Measurements from ENCODE around the gene CEP63.

GRCh38 chr3:134614955-134615354 lies 129.1 kb downstream of the CEP63 start:
- TF ChIP-seq, protein P1, sequence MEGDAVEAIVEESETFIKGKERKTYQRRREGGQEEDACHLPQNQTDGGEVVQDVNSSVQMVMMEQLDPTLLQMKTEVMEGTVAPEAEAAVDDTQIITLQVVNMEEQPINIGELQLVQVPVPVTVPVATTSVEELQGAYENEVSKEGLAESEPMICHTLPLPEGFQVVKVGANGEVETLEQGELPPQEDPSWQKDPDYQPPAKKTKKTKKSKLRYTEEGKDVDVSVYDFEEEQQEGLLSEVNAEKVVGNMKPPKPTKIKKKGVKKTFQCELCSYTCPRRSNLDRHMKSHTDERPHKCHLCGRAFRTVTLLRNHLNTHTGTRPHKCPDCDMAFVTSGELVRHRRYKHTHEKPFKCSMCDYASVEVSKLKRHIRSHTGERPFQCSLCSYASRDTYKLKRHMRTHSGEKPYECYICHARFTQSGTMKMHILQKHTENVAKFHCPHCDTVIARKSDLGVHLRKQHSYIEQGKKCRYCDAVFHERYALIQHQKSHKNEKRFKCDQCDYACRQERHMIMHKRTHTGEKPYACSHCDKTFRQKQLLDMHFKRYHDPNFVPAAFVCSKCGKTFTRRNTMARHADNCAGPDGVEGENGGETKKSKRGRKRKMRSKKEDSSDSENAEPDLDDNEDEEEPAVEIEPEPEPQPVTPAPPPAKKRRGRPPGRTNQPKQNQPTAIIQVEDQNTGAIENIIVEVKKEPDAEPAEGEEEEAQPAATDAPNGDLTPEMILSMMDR (conservative IDR thresholded peaks at IDR 0.05) = no peak
- TF ChIP-seq ZFX (IDR thresholded peaks at IDR 0.05) = no peak

All from C4-2B (cell line).